ENCODE measurements around the gene ADGRD2.

DNA sequence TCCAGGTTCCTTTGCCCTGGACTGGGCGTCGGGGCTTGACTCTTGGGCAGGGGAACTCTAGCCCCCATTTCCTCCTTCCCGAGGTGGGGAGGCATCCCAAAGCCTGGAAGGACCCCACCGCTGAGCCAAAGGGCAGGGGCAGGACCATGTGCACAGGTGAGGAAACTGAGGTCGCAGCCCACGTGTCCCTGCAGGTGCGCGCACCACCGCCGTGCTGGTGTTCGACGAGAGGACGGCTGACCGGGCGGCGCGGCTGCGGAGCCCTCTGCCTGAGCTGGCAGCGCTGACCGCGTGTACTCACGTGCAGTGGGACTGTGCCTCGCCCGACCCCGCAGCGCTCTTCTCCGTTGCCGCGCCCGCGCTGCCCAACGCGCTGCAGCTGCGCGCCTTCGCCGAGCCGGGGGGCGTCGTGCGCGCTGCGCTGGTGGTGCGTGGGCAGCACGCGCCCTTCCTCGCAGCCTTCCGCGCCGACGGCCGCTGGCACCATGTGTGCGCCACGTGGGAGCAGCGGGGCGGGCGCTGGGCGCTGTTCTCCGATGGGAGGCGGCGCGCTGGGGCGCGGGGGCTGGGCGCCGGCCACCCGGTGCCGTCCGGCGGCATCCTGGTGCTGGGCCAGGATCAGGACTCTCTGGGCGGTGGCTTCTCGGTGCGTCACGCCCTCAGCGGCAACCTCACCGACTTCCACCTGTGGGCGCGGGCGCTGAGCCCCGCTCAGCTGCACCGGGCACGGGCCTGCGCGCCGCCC is 2.8 kb downstream of the ADGRD2 start:
- TF ChIP-seq ZBTB8A (CRISPR knock-in tag; IDR thresholded peaks at IDR 0.05; ENCODE audit: borderline replicate concordance, low read depth) (no peak), ZNF432 (CRISPR knock-in tag; IDR thresholded peaks at IDR 0.05; ENCODE audit: borderline replicate concordance) (no peak), DNMT3B (CRISPR knock-in tag; conservative IDR thresholded peaks at IDR 0.05) (no peak), TBP (CRISPR knock-in tag; IDR thresholded peaks at IDR 0.05) (no peak), NPAS2 (CRISPR knock-in tag; IDR thresholded peaks at IDR 0.05; ENCODE audit: borderline replicate concordance) (no peak), NFE2L1 (CRISPR knock-in tag; IDR thresholded peaks at IDR 0.05; ENCODE audit: borderline replicate concordance) (no peak), ZNF138 (CRISPR knock-in tag; IDR thresholded peaks at IDR 0.05; ENCODE audit: low read depth) (no peak), ZSCAN20 (CRISPR knock-in tag; IDR thresholded peaks at IDR 0.05; ENCODE audit: borderline replicate concordance) (no peak)
- TF ChIP-seq, protein P1, sequence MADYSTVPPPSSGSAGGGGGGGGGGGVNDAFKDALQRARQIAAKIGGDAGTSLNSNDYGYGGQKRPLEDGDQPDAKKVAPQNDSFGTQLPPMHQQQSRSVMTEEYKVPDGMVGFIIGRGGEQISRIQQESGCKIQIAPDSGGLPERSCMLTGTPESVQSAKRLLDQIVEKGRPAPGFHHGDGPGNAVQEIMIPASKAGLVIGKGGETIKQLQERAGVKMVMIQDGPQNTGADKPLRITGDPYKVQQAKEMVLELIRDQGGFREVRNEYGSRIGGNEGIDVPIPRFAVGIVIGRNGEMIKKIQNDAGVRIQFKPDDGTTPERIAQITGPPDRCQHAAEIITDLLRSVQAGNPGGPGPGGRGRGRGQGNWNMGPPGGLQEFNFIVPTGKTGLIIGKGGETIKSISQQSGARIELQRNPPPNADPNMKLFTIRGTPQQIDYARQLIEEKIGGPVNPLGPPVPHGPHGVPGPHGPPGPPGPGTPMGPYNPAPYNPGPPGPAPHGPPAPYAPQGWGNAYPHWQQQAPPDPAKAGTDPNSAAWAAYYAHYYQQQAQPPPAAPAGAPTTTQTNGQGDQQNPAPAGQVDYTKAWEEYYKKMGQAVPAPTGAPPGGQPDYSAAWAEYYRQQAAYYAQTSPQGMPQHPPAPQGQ (CRISPR knock-in tag; IDR thresholded peaks at IDR 0.05; ENCODE audit: borderline replicate concordance): no peak

Data from HepG2 (cell line).